ENCODE results near the gene SYAP1.
"Not testable (repeated sequence)": the region's sequence is repeated elsewhere in the genome, so short reads cannot be mapped to it uniquely, and the experiment has no call there.

SYAP1 gene, protein sequence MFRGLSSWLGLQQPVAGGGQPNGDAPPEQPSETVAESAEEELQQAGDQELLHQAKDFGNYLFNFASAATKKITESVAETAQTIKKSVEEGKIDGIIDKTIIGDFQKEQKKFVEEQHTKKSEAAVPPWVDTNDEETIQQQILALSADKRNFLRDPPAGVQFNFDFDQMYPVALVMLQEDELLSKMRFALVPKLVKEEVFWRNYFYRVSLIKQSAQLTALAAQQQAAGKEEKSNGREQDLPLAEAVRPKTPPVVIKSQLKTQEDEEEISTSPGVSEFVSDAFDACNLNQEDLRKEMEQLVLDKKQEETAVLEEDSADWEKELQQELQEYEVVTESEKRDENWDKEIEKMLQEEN

DNA sequence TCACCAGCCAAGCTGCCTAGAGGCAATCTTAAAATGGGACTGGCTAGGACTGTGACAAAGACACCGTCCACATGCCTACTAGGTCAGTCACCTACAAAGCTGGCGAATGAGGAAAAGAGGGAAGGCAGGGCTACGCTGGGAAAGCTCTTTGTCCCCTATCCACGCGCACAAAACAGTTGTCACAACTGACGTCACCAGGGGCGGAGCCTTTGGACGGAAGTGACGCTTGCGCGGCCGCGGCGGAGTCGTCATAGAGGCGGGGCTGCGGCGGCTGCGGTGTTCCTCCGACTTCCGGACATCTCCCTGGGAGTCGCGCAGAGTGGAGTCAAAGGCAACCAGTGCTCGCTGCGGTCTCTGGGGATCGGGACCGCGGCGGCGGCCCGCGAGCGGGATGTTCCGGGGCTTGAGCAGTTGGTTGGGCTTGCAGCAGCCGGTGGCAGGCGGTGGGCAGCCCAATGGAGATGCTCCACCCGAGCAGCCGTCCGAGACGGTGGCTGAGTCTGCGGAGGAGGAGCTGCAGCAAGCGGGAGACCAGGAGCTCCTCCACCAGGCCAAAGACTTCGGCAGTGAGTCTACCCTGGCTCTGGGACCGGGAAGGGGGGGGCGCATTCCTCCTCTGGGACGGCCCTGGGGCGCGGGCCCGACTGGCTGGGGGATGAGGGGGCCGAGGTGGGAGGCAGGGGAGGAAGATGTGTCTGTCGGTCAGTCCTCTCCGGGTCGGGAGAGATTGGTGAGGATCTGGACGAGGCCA is at the start of gene SYAP1:
Gene SYAP1, plus strand, starts transcription at position 279 of the 751 bp plus-strand sequence. Its CDS starts 113 bp downstream, at position 392.
- DNase-seq, result peak; percentile 83 to 86

DNA sequence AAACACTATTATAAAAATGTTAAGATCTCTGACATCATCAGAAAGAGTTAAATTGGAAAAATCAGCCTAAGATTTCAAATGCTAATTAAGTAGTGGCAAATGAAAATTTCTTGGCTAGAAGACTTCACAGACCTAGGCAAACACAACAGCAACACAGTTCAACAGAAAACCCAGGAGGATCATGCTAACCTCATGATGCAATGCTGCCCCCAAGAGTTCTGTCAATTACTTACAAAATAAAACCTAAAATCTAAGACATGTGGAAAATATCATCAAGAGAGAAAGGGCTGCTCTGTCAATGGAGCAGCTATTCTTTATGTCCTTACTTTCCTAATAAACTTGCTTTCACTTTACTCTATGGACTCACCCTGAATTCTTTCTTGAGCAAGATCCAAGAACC is 48.4 kb upstream of the SYAP1 start:
- DNase-seq, result peak in 1 of 2 experiments; percentile 7

DNA sequence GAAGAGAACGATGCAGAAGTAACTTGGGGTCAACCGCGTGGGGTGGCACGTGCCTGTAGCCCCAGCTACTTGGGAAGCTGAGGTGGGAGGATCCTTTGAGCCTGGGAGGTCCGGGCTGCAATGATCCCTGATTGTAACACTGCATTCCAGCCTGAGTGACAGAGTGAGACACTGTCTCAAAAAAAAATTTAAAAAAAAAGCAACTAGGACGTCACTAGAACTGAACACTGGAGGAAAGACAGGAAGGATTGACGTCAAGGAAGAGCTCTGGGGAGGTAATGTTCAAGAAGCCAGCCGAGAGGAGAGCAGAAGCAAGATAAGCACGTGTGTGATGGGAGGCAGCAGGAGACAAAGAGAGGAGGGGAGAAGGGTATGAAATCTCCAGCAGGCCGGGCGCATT is 40.7 kb upstream of the SYAP1 start:
- DNase-seq, result no peak

DNA sequence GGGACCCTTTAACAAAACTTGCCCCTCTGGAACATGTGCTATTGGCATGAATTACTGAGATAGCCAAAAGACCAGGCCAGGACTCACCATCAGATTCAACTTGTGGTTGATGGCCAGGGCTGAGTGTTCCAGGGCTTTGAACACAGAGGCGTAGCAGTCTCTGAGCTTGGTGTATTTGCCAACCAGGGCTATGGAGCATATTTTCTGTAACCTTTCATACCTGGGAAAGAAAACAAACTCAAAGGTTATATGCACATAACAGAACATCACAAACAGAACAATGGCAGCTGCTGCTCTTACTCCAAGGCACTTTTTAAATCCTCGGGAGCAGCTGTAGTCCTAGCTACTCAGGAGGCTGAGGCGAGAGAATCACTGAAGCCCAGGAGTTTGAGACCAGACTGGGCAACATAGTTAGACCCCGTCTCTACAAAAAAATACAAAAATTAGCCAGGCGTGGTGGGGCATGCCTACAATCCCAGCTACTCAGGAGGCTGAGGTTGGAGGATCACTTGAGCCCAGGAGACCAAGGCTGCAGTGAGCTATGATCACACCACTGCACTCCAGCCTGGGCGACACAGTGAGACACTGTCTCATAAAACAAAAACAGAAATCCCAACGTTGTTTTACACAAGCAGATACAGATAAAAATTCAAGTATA is 36.3 kb upstream of the SYAP1 start:
- no peak for DNase-seq

DNA sequence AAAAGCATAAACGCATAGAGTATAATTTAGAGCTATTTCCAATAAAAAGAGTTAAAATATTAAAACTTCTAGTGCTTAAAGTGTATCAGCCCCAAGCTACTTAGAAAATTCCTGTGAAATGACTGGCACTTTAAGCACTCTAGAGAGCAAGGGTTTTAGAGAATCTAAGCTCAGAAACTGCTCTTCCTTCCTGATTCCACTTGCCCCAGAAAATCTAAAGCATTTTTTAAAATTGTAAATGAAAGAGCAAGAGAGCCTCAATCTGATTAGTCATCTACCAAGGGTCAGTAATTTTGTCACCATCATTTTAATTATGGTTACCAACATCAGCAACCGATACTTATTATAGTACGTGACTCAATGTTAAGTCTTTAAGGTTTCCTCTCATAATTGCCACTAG is 31.9 kb upstream of the SYAP1 start:
- DNase-seq, result no peak

DNA sequence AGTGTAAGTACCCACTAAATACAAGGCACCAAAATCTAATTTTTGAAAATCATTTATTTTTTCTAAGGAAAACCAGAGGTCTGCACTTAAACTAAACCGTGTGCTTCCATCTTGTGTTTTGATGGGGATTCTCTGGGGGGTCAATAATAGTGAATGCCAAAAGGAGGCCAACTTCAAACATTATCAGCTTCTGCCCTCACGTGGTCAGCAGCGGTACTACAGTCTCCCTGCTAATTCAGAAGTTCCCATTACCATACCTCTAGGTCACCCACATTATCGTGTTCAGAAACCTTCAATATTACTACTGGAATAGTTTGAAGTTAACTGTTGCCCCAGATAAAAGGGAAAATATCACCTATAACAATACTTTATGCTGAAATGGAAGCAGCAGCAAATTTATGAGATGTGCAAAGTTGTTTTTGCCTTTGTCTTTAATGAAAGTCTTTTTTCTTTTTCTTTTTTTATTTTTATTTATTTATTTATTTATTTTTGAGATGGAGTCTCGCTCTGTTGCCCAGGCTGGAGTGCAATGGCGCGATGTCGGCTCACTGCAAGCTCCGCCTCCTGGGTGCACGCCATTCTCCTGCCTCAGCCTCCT is 24.2 kb upstream of the SYAP1 start:
- peak; percentile 29 to 51 for DNase-seq

DNA sequence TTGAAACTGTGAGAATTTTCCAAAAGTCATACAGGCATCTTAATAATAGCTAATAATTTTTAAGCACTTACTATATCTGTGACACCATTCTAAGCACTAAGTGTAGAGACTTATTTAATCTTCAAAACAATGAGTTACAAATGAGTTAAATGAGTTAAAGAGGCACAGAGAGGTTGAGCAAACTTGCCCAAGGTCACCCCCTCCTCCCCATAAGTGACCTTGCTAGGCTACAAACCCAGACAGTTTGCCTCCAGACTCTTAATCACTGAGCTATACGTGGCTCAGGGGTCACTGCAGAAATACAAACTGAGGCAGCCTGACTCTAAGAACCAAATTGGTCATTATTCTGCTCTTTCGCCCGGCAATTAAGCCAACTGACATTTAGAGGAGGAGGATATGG is 22.5 kb upstream of the SYAP1 start:
- DNase-seq, result no peak

DNA sequence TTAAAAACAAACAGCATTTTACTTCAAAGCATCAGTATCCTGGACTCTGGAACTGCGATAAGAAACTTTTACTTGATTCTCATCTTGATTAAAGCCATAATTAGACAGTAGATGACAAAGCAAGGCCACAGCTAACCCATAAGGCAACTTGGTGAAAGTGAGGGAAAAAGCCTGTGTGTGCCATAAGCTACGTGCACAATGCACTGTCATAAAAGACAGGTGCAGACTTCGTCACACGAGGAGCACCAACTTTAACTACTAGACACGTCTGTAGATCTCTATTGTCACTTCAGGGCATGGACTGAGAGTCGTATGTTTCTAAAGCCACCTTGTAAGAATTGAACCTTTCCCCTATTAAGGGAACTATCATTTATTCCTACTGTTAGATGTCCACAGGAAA is 20.0 kb upstream of the SYAP1 start:
- no peak for DNase-seq

DNA sequence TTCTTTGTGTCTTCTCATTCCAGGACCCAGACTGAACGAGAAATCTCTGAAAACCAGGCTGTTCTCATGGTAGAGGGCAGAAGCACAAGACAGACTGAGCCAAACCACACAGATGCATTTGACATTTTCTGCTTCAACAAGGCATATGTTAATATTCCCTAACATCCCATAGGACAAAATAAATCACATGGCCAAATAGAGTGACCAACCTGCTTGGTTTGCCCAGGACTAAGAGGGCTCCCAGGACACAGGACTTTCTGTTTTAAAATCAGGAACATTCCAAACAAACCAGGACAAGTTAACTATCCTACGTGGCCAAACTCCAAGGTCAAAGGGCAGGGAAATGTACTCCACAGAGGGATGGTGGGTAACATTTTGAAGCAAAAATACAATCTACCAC is 18.7 kb upstream of the SYAP1 start:
- no peak for DNase-seq

DNA sequence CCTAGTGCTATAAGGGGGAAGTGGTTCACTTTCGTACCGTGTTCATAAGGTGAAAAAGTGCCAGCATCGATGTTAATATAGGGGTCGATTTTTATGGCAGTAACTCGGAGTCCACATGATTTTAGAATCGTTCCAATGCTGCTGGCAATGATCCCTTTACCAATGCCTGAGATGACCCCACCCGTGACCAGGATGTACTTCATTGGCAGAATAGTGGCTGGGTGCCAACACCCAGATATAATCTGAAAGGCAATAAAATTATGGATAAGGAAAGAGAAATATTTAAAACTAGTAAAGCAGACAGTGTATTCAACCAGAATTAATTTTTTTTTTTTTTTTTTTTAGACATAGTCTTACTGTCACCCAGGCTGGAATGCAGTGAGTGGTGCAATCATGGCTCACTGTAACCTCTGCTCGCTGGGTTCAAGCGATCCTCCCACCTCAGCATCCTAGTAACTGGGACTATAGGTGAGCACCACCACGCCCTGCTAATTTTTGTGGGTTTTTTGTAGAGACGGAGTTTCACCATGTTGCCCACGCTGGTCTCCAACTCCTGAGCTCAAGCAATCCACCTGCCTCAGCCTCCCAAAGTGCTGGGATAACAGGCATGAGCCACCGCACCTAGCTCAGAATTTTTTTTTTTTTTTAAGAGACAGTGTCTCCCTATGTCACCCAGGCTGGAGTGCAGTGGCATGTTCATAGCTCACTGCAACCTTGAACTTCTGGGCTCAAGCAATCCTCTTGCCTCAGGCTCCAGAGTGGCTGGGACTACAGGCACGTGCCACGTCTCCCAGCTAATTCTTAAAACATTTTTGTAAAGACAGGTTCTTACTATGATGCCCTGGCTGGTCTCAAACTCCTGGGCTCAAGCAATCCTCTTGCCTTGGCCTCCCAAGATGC is 16.5 kb upstream of the SYAP1 start:
- no peak for DNase-seq

DNA sequence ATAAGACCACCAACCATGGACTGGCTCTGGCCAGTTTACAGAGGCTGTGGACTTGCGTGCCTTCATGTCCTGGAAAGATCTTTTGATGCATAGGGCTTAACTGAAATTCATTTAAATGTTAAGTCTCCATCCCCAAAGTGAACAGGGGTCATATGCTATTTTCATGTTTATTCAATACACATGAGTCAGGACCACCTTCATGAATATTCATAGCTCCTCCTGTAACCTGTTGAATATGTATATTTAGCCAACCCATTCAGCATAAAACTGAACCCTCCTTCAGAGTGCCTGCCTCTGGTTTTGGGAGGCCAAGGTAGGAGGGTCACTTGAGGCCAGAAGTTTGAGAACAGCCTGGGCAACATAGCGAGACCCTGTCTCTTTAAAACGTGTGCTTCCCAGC is 14.0 kb upstream of the SYAP1 start:
- no peak for DNase-seq

DNA sequence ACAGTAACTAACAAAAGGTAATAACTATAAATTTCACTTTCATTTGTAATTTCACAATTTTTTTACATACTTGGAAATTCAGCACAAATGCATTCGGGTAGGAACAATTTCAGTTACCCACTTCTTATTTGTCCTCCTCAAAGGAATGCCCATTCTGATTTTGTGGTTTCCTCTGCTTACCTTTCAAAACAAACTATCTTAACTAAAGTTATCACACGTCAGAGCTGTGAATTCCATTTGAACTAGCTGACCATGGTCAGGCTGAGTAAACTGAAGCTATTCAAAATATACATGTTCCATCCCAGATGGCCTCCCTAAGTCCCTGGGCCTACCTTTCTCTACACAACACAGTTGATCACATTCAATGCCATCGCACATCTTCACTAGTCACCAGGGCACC is 11.4 kb upstream of the SYAP1 start:
- no peak for DNase-seq

DNA sequence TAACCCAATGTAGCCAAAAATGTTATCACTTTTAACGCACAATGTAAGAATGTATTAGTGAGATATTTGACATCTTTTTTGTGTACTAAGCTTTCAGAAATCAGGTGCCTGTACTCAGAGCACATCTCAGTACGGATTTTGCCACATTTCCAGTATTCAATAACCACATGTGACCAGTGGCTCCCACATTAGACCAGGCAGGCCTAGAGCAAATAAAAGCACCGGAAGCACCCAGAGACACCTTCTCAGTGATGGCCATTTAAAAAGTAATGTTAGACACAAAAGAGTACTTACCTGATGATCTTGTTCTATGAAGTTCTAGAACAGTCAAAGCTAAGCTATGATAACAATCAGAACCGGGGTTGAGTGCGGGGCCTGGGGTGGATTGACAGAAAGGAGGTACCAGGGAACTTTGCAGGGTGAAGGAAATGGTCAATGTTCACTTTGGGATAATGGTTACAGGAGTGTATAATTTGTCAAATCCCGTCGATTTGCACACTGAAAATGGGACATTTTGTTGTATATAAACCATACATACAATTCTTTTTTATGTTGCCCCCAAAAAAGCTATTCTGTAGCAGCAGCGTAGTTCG is 8.1 kb upstream of the SYAP1 start:
- DNase-seq, result no peak

DNA sequence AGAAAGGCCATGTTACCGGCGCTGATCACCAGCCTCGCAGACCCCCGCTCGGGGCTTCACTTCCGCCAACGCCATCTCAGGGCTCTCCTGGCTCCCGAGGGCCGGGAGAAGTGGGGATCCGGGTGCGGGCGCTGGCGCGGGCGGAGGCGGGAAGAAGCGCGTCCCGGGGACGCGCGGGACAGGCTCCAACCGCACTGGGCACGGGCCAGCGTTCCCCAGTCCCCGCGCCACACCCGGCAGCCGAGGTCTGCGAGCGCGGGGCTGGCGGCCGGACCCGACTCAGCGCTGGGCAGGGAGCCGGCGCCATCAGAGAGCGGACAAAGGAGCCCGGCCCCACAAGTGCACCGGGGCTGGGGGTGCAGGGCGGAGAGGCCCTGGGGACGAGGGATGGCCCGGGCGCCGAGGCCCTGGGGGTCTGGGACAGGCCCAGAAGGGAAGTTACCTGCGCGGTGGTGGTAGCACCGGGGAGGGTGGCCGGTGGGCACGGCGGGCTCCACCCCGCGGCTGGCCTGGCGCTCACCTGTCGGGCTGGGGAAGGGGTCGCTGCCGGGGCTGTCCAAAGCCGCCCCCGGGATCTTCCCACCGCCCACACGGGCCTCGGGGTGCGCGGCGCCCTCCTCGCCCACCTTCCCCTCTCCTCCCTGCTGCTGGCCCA is 7.4 kb upstream of the SYAP1 start:
- no peak for DNase-seq

DNA sequence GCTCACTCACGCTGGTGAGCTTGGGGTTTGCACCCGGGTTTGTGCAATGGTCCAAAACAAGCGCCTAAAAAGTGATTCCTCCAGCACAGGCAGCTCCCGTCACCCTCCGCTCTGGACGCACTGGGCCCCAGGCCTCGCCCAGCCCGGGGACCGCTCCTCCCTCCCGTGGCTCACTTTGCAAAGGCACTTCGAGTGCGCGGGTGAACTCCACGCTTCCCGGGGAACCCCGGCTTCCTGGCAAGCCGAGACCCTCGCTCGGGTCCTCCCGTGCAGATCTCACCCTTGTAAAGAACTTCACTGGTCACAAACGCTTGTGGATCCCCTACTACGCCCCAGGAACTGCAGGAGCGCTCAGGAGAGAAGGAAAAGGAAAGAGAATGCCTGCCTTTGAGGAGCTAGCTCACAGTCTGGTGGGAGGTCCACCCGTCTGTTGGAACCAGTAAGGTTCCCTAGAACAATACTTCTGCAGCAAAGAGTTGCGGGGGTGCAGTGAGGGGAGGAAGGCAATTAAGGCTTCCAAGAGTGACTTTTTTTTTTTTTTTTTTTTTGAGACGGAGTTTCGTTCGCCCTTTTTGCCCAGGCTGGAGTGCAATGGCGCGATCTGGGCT is 6.8 kb upstream of the SYAP1 start, which contains the start of gene CTPS2:
Gene CTPS2, minus strand, starts transcription at position 122 of the 608 bp plus-strand sequence. CDS start 9,767 bp downstream, outside the sequence.
- DNase-seq, result peak; percentile 8 to 29

DNA sequence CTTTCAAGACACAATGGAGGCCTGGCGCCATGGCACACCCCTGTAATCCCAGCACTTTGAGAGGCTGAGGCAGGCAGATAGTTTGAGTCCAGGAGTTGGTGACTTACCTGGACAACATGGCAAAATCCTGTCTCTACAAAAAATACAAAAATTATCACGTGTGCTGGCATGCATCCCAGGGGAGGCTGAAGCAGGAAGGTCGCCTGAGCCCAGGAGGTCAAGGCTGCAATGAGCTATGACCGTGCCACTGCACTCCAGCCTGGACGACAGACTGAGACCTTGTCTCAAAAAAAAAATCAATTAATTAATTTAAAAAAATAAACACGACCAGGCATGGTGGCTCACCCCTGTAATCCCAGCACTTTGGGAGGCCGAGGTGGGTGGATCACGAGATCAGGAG is 4.9 kb upstream of the SYAP1 start:
- no peak for DNase-seq

DNA sequence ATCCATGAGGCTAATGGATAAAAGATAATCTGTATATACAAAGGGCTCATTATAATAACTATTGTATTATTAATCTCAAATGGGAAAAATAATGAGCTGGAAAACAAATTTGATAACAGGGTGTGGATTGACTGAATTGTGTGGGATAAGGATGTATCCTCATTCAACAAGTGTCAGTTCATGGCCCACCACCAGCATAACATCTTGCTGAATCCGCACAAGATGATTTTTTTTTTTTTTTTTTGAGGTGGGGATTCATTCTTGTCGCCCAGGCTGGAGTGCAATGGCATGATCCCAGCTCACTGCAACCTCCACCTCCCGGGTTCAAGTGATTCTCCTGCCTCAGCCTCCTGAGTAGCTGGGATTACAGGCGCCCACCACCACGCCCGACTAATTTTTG is 3.8 kb upstream of the SYAP1 start:
- not testable (repeated sequence) for DNase-seq

DNA sequence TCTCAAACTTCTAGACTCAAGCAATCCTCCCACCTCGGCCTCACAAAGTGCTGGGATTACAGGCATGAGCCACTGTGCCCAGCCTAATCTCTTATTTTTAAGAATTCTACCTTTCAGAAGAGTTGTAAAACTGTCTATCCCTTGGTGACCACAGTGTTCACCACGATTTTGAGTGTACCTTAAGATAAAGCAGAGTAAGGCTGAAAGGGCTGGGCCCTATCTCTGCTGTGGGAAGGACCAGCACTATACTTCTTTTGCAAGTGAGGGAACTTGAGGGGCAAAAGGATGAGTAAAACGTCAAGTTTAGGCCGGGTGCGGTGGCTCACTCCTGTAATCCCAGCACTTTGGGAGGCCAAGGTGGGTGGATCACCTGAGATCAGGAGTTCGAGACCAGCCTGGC is 3.0 kb upstream of the SYAP1 start:
- DNase-seq, result not testable (repeated sequence)

DNA sequence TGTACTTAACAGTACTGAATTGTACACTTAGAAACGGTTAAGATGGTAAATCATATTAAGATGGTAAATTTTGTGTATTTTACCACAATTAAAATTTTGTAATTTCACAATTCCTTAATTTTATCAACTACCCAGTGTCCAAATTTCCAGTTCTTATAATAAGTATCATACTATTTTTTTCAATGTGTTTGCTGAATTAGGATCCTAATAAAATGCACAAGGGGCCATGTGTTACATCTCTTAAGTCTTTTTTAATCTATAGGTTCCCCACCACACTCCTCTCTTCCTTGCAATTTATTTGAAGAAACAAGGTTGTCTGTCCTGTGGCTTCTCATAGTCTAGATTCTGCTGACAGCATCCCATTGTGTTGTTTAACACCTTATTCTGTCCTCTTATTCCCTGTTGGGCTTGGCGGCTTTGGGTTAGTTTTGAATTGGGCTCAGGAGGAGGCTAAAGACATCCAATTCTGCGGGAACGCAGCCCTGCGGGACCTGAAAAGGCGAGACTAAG is 533 bp upstream of the SYAP1 start:
- no peak for DNase-seq

DNA sequence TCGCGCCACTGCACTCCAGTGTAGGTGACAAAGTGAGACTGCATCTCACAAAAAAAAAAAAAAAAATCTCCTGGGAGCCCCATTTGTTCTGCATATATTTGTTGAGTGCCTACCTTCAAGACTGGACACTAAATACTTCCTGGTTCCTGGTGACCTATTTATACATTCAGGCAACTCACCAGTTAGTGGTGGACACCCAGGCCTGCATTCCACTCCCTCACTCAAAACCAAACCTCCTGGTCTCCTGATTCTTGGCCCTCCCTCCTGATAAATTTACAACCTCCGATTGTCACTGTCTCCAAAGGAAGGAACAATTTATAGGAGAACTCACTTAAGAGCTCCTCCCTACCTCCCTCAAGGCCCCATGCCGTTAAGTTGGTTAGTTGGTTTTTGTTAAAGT is 3.1 kb downstream of the SYAP1 start:
- DNase-seq, result no peak

DNA sequence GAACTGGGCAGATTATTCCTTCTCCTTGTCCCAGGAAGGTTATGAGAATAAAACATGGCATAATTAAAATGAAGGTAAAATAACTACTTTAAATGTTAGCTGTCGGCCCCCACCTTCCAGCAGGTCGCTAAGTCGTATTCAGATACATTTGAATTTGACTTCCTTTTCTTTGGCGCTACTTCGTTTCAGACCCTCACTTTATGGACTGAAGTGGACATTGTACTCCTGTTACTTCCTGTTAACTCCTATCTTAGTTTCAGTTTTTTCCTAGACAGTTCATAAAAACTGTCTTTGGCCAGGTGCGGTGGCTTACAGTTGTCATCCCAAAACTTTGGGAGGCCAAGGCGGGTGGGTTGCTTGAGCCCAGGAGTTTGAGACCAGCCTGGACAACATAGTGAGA is 5.7 kb downstream of the SYAP1 start:
- no peak for DNase-seq
